ENCODE results near the gene DSE. TPM values are rescaled to one million over a fixed set of nuclear protein-coding genes. Genes with fewer than 3 reads are reported as not detected.

The DSE gene
- total RNA-seq, 1 donor from 2014 or later, result 26.5 TPM

GRCh38 chr6:116438590-116439448 is 68.1 kb downstream of the DSE start:
- no peak for TF ChIP-seq CTCF (IDR thresholded peaks at IDR 0.05; ENCODE audit: unreplicated experiment)
- Mint-ChIP-seq H3K27ac (ENCODE audit: unreplicated experiment) (no peak overlapping the region), H3K9me3 (ENCODE audit: unreplicated experiment) (no peaks in the 10 kb centered on the region), H3K4me3 (ENCODE audit: unreplicated experiment) (no peak overlapping the region), H3K27me3 (ENCODE audit: unreplicated experiment) (peaks cover 3% of the 10 kb centered on the region), H3K36me3 (ENCODE audit: low read depth, unreplicated experiment) (peaks cover 4% of the 10 kb centered on the region), H3K4me1 (ENCODE audit: unreplicated experiment) (peaks cover 29% of the 10 kb centered on the region)
- DNase-seq (ENCODE audit: low spot score), result no peak

- no peak overlapping the region for H3K27ac Mint-ChIP-seq (ENCODE audit: unreplicated experiment)
- TF ChIP-seq CTCF (IDR thresholded peaks at IDR 0.05; ENCODE audit: unreplicated experiment), result no peak
- no peak overlapping the region for H3K4me3 Mint-ChIP-seq (ENCODE audit: unreplicated experiment)
- peaks cover 4% of the 10 kb centered on the region for H3K36me3 Mint-ChIP-seq (ENCODE audit: low read depth, unreplicated experiment)
- peaks cover 3% of the 10 kb centered on the region for H3K27me3 Mint-ChIP-seq (ENCODE audit: unreplicated experiment)
- H3K4me1 Mint-ChIP-seq (ENCODE audit: unreplicated experiment), result peaks cover 37% of the 10 kb centered on the region
- no peaks in the 10 kb centered on the region for H3K9me3 Mint-ChIP-seq (ENCODE audit: unreplicated experiment)
- no peak for DNase-seq (ENCODE audit: low spot score)
Measured at GRCh38 chr6:116439522-116440051, 68.8 kb downstream of the DSE start.

DNA sequence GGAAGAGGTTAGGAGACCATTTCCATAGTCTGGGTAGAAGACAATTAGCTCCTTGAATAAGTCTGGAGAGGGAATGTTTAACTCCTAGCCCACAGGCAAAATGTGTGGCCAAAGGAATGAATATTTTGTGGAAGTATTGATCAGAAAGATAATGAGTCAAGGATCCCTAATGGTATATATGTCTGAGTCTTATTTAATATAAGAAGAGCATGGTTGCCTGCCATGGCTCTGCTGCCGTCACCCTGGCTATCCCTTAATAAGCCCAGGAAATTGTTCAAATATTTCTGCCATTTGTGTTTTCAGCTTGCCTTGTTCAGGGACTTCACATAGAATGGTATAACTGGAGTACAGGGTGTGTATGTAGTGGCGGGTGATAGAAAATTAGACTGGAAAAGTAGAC is 72.4 kb downstream of the DSE start:
- Mint-ChIP-seq H3K4me1 (ENCODE audit: unreplicated experiment) (peaks cover 47% of the 10 kb centered on the region), H3K27ac (ENCODE audit: unreplicated experiment) (no peak overlapping the region), H3K4me3 (ENCODE audit: unreplicated experiment) (no peak overlapping the region), H3K9me3 (ENCODE audit: unreplicated experiment) (no peaks in the 10 kb centered on the region), H3K27me3 (ENCODE audit: unreplicated experiment) (peaks cover 3% of the 10 kb centered on the region), H3K36me3 (ENCODE audit: low read depth, unreplicated experiment) (no peaks in the 10 kb centered on the region)
- TF ChIP-seq CTCF (IDR thresholded peaks at IDR 0.05; ENCODE audit: unreplicated experiment), result no peak
- DNase-seq (ENCODE audit: low spot score), result no peak

DNA sequence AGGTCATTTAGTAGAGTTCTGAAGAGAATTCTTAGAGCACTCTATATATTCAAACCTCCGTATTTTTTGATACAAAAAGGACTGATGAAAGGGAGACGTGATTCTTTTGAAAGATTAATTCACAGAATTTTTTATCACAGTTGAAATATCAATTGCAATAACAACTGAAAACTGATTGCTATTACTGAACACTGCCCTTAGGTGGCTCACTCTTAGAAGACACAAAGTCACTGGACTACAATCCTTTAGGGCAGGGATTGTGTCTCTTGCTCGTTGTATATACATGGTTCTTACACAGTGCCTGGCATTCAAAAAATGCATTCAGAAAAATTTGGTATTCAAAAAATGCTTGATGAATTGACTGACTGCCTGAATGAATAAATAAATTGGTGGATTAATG is 73.3 kb downstream of the DSE start:
- H3K9me3 Mint-ChIP-seq (ENCODE audit: unreplicated experiment), result no peaks in the 10 kb centered on the region
- peaks cover 3% of the 10 kb centered on the region for H3K27me3 Mint-ChIP-seq (ENCODE audit: unreplicated experiment)
- peak; percentile 59 for TF ChIP-seq CTCF (IDR thresholded peaks at IDR 0.05; ENCODE audit: unreplicated experiment)
- peak overlapping the region; percentile 71 for H3K27ac Mint-ChIP-seq (ENCODE audit: unreplicated experiment)
- no peaks in the 10 kb centered on the region for H3K36me3 Mint-ChIP-seq (ENCODE audit: low read depth, unreplicated experiment)
- DNase-seq (ENCODE audit: low spot score), result no peak
- no peak overlapping the region for H3K4me3 Mint-ChIP-seq (ENCODE audit: unreplicated experiment)
- H3K4me1 Mint-ChIP-seq (ENCODE audit: unreplicated experiment), result peaks cover 43% of the 10 kb centered on the region

- Mint-ChIP-seq H3K27ac (ENCODE audit: unreplicated experiment) (peak overlapping the region; percentile 39), H3K4me1 (ENCODE audit: unreplicated experiment) (peaks cover 45% of the 10 kb centered on the region), H3K36me3 (ENCODE audit: low read depth, unreplicated experiment) (no peaks in the 10 kb centered on the region), H3K4me3 (ENCODE audit: unreplicated experiment) (no peak overlapping the region), H3K27me3 (ENCODE audit: unreplicated experiment) (peaks cover 3% of the 10 kb centered on the region), H3K9me3 (ENCODE audit: unreplicated experiment) (no peaks in the 10 kb centered on the region)
- DNase-seq (ENCODE audit: low spot score), result no peak
- no peak for TF ChIP-seq CTCF (IDR thresholded peaks at IDR 0.05; ENCODE audit: unreplicated experiment)
Measured at GRCh38 chr6:116444575-116444974, 73.8 kb downstream of the DSE start.
